BJ (cell line): ENCODE results near the gene SNRPD3. TPM values are rescaled to one million over a fixed set of nuclear protein-coding genes. Genes with fewer than 3 reads are reported as not detected.

Experiments
- CTCF ChIA-PET: fragments of 350-600 bp; formaldehyde crosslinking; extraction: SDS; loops from one replicate; lab custom pipeline; 2021; ENCODE audit warnings: antibody characterized with exemption, inconsistent platforms; lab: Yijun Ruan, JAX
- POLR2A ChIA-PET: fragments of 300-600 bp; sonication (Branson Sonifier 250); formaldehyde crosslinking; extraction: SDS; loops from one replicate; lab custom pipeline; 2021; ENCODE audit warnings: antibody characterized with exemption; lab: Charles Lee
- DNase-seq: peaks from one replicate; pipeline ENCODE4 v3.0.0-alpha.2; 2011; ENCODE audit warnings: low read depth
- H3K27me3 ChIP-seq: 2 replicates; pipeline ENCODE4 v1.6.0; 2011; ENCODE audit warnings: low read length; ENCODE audit not compliant: control insufficient read depth, insufficient read depth
- H3K36me3 ChIP-seq: 2 replicates; pipeline ENCODE4 v1.5.1; 2011; ENCODE audit warnings: low read length; ENCODE audit not compliant: control insufficient read depth, insufficient read depth
- H3K4me3 ChIP-seq: 2 replicates; pipeline ENCODE4 v1.5.1; 2011; ENCODE audit warnings: low read depth, mild to moderate bottlenecking, control low read depth, low read length
- CTCF ChIP-seq: IDR thresholded peaks from 2 replicates; pipeline ENCODE4 v1.5.1; 2011; ENCODE audit warnings: low read depth, mild to moderate bottlenecking, control low read depth, inconsistent platforms, low read length, moderate library complexity; ENCODE audit not compliant: insufficient read depth
- polyA plus RNA-seq: library from polyadenylated mRNA; depleted of rRNA; stranded (reverse); fragments of >200 nt; gene quantifications from 2 replicates; pipeline ENCODE4 v1.2.3, GENCODE V29; 2011

SNRPD3 gene
- polyA plus RNA-seq, 1 experiment, result 168 TPM

- CTCF ChIA-PET, result no interaction called here
- POLR2A ChIA-PET, result no interaction called here
Measured at GRCh38 chr22:24588757-24589481, 33.1 kb downstream of the SNRPD3 start.

GRCh38 chr22:24589518-24590030, 33.8 kb downstream of the SNRPD3 start:
- ChIA-PET CTCF (no interaction called here), POLR2A (no interaction called here)
- no peak for DNase-seq
- peaks cover 6% of the 10 kb centered on the region for H3K36me3 ChIP-seq
- no peak overlapping the region for H3K4me3 ChIP-seq
- no peaks in the 10 kb centered on the region for H3K27me3 ChIP-seq
- no peak for TF ChIP-seq CTCF

More at GRCh38 chr22:24588757-24589481, 33.1 kb downstream of the SNRPD3 start:
- H3K27me3 ChIP-seq, result no peaks in the 10 kb centered on the region
- DNase-seq, result no peak
- TF ChIP-seq CTCF, result no peak
- peaks cover 6% of the 10 kb centered on the region for H3K36me3 ChIP-seq
- H3K4me3 ChIP-seq, result no peak overlapping the region

GRCh38 chr22:24590596-24591173, 34.9 kb downstream of the SNRPD3 start:
- Histone ChIP-seq H3K27me3 (no peaks in the 10 kb centered on the region), H3K36me3 (peaks cover 6% of the 10 kb centered on the region), H3K4me3 (no peak overlapping the region)
- ChIA-PET POLR2A (no interaction called here), CTCF (no interaction called here)
- no peak for DNase-seq
- TF ChIP-seq CTCF, result no peak

- ChIA-PET CTCF (no interaction called here), POLR2A (no interaction called here)
- no peak for DNase-seq
- Histone ChIP-seq H3K27me3 (no peaks in the 10 kb centered on the region), H3K4me3 (no peak overlapping the region), H3K36me3 (peaks cover 1% of the 10 kb centered on the region; the same call in 1 of the 2 replicates)
- TF ChIP-seq CTCF, result no peak
Measured at GRCh38 chr22:24591286-24591830, 35.6 kb downstream of the SNRPD3 start.
